ENCODE data around the gene KCNIP1. TPM values are rescaled to one million over a fixed set of nuclear protein-coding genes. Genes with fewer than 3 reads are reported as not detected.

The KCNIP1 gene
- total and polyA plus RNA-seq, 9 of the 15 experiments (the other 6 are each of a cell fraction or from before 2014, with no cell fraction given): not detected

- intact Hi-C loops (cut with micrococcal nuclease) (no loop called here), in situ Hi-C loops (cut with MboI) (no loop called here)
- DNase-seq (ENCODE audit: extremely low read depth in 1 of 4, low spot score in 3 of 4) (no peak), FAIRE-seq (no peak), ATAC-seq (no peak)
- CTCF ChIA-PET (ENCODE audit: low intra/inter-chr PET ratio): no interaction called here
- Histone ChIP-seq H3K79me2 (ENCODE audit: control insufficient read depth, insufficient read depth, low read length) (no peaks in the 10 kb centered on the region), H3K9ac (ENCODE audit: insufficient read depth in 1 of 2, low read depth in 2 of 2, low read length in 2 of 2) (no peak overlapping the region), H3K27me3 (ENCODE audit: control insufficient read depth in 2 of 2, insufficient read depth in 2 of 2, low read length in 2 of 2) (peaks cover 0 to 8% of the 10 kb centered on the region in 2 experiments; a peak in 2 of 5 replicates), H3K36me3 (ENCODE audit: control insufficient read depth, insufficient read depth, low read length) (no peaks in the 10 kb centered on the region), H3K4me1 (replicated peaks in 1 of 2; ENCODE audit: control insufficient read depth in 2 of 2, insufficient read depth in 2 of 2, low read length in 2 of 2) (no peaks in the 10 kb centered on the region), H4K20me1 (replicated peaks; ENCODE audit: control insufficient read depth, insufficient read depth, low read length) (no peaks in the 10 kb centered on the region), H3K9me3 (replicated peaks; ENCODE audit: control insufficient read depth, insufficient read depth, low read depth, low read length) (no peaks in the 10 kb centered on the region), H3K27ac (ENCODE audit: extremely low read depth, low read depth, low read length) (no peak overlapping the region), H3K4me3 (no peak overlapping the region), H3K4me2 (ENCODE audit: insufficient read depth, low read length) (no peak overlapping the region), H2AFZ (ENCODE audit: low read depth, low read length) (no peak overlapping the region), H3K9me1 (ENCODE audit: control insufficient read depth, insufficient read depth, low read length) (no peaks in the 10 kb centered on the region)
- POLR2A ChIA-PET: no interaction called here
- BruUV-seq (replicated peaks): no TSS peak
- WGBS (ENCODE audit: insufficient coverage, low coverage, missing lambda C conversion rate): 0% methylated on average over 5 of the region's 5 CpGs
- no peak for TF ChIP-seq CREB5 (CRISPR knock-in tag; IDR thresholded peaks at IDR 0.05)
- TF ChIP-seq MBD2 (IDR thresholded peaks at IDR 0.05; ENCODE audit: borderline replicate concordance, low read depth): no peak
- no peak for TF ChIP-seq ESRRB (CRISPR knock-in tag; IDR thresholded peaks at IDR 0.05; ENCODE audit: borderline replicate concordance)
- TF ChIP-seq TGIF2 (CRISPR knock-in tag; IDR thresholded peaks at IDR 0.05): no peak
- TF ChIP-seq ZMIZ1 (IDR thresholded peaks at IDR 0.05; ENCODE audit: low read depth in 2 of 2, low read length in 2 of 2): no peak
- no peak for TF ChIP-seq FOXK2 (conservative IDR thresholded peaks at IDR 0.05 in 1 of 2, IDR thresholded peaks at IDR 0.05 in 1 of 2; ENCODE audit: low read depth in 2 of 2)
- TF ChIP-seq ZBTB34 (CRISPR knock-in tag; IDR thresholded peaks at IDR 0.05): no peak
Measured at GRCh38 chr5:170519549-170519948, 15.7 kb downstream of the KCNIP1 start.
